Caki2 (cell line): ENCODE results near the gene TADA3. TPM values are rescaled to one million over a fixed set of nuclear protein-coding genes. Genes with fewer than 3 reads are reported as not detected.

Experiments
- DNase-seq: peaks from one replicate; pipeline ENCODE4 v3.0.0-alpha.2; 2015; ENCODE audit warnings: low read depth
- in situ Hi-C: cut with HindIII; loops from 2 replicates; pipeline ENCODE4 v1.10.0; 2016; ENCODE audit warnings: low sequenced_read_pairs, low pct_unique_long_range_greater_than_20kb, mixed read lengths
- total RNA-seq: library from RNA; depleted of rRNA; stranded (reverse); fragments of >200 nt; shearing (Covaris generic); gene quantifications from 2 replicates; pipeline ENCODE4 v1.2.3, GENCODE V29; 2014; ENCODE audit warnings: low replicate concordance; rRNA removed

Gene TADA3
- total RNA-seq, 1 experiment from 2014 or later: 86.1 TPM

- in situ Hi-C loops: no loop called here
- DNase-seq: no peak
These were observed 45.9 kb downstream of the TADA3 start for GRCh38 chr3:9746330-9746729.

GRCh38 chr3:9745521-9745920 is 46.8 kb downstream of the TADA3 start:
- in situ Hi-C loops: no loop called here
- DNase-seq: no peak

GRCh38 chr3:9744162-9744561 is 48.1 kb downstream of the TADA3 start:
- DNase-seq: no peak
- in situ Hi-C loops: no loop called here

GRCh38 chr3:9743548-9743947 is 48.7 kb downstream of the TADA3 start:
- in situ Hi-C loops: no loop called here
- no peak for DNase-seq

GRCh38 chr3:9742560-9742959 is 49.7 kb downstream of the TADA3 start:
- in situ Hi-C loops: no loop called here
- DNase-seq: no peak

- in situ Hi-C loops: no loop called here
- no peak for DNase-seq
These were observed 53.1 kb downstream of the TADA3 start for GRCh38 chr3:9739181-9739580.

- DNase-seq: no peak
- in situ Hi-C loops: no loop called here
These were observed 55.4 kb downstream of the TADA3 start for GRCh38 chr3:9736831-9737230.

- DNase-seq: no peak
- in situ Hi-C loops: no loop called here
These were observed 59.5 kb downstream of the TADA3 start for GRCh38 chr3:9732740-9733115.

- in situ Hi-C loops: no loop called here
- DNase-seq: no peak
These were observed 60.1 kb downstream of the TADA3 start for GRCh38 chr3:9732080-9732739.

GRCh38 chr3:9731206-9732079 is 60.8 kb downstream of the TADA3 start, which contains the start of gene BRPF1:
Gene BRPF1, plus strand, starts transcription at chr3:9731735. Its CDS starts 2,406 bp downstream, at chr3:9734141.
- in situ Hi-C loops: no loop called here
- peak; percentile 91 for DNase-seq

- DNase-seq: peak; percentile 84
- in situ Hi-C loops: no loop called here
These were observed 61.5 kb downstream of the TADA3 start for GRCh38 chr3:9730657-9731205.

Other genes starting within 250 kb of the TADA3 start
- gene LHFPL4, start 238.7 kb downstream of the TADA3 start, total RNA-seq: not detected in 2 replicates
- gene MTMR14, start 143.0 kb downstream of the TADA3 start, total RNA-seq: 17.7 and 28.7 TPM in 2 replicates
- gene CPNE9, start 88.6 kb downstream of the TADA3 start, total RNA-seq: not detected in 2 replicates
- 5.6 and 6.5 TPM in 2 replicates for gene BRPF1, start 60.7 kb downstream of the TADA3 start, total RNA-seq
- 21.7 and 29.7 TPM in 2 replicates for gene OGG1, start 42.5 kb downstream of the TADA3 start, total RNA-seq
- gene CAMK1, start 22.5 kb downstream of the TADA3 start, total RNA-seq: 33.6 and 43.0 TPM in 2 replicates
- gene ARPC4, start 609 bp upstream of the TADA3 start, total RNA-seq: 197 and 238 TPM in 2 replicates
- 1.4 and 6.6 TPM in 2 replicates for gene TTLL3, start 17.8 kb upstream of the TADA3 start, total RNA-seq
- 22.3 and 43.5 TPM in 2 replicates for gene RPUSD3, start 51.5 kb upstream of the TADA3 start, total RNA-seq
- gene CIDEC, start 87.8 kb upstream of the TADA3 start, total RNA-seq: not detected in 2 replicates
- gene JAGN1, start 98.1 kb upstream of the TADA3 start, total RNA-seq: 19.7 and 36.5 TPM in 2 replicates
- gene IL17RE, start 110.4 kb upstream of the TADA3 start, total RNA-seq: not detected in 2 replicates
- 24.5 and 51.8 TPM in 2 replicates for gene IL17RC, start 124.6 kb upstream of the TADA3 start, total RNA-seq
- gene CRELD1, start 141.4 kb upstream of the TADA3 start, total RNA-seq: 12.7 and 22.6 TPM in 2 replicates
- gene PRRT3, start 159.9 kb upstream of the TADA3 start, total RNA-seq: 0.20 and 1.2 TPM in 2 replicates
- 44.0 and 48.3 TPM in 2 replicates for gene EMC3, start 194.4 kb upstream of the TADA3 start, total RNA-seq
- gene FANCD2, start 234.0 kb upstream of the TADA3 start, total RNA-seq: 13.6 and 30.9 TPM in 2 replicates